ENCODE results near the gene ADRA2B.

Gene ADRA2B

DNA sequence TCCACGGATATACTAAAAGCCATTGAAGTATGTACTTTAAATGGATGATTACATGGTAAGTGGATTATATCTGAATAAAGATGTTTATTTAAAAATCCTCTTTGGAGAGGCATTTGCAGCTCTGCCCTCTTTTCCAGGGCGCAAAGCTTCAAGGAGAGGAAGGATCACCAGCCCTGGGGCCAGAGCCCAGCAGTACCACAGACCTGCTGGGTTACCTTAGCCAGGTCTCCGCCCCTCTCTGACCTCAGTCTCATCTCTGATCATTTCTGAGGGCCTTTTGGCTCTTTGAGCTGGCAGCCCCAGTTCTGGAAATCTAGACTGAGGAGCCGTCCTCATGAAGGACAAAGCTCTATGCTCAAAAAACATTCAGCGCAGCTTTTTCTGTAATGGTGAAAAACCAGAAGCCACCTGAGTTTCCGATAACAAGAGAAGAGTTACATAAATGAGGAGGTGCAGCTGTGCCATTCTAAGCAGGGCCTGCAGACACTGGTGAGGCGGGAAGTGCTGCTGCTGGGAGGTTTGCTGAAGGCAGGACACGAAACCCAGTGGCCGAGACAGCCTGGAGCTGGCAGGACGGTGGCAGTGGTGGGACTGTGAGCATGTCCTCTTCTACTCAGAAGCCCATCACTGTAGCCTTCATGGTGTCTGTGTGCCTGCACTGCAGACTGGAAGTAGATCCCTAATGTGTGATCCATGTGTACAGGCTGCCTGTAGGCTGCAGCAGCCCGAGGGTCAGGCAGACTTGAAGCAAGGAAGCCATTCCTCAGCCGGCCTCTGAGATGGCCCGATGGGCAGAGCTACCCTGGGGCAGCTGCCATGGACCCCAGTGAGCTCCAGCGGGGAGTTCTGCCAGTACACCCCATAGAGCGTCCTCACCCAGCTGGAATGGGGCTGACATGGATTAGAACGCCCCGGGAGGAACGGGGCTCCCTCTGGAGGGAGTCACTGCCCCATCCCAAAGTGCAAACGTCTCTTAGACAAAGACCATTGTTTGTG lies 27.7 kb downstream of the ADRA2B start:
- Histone ChIP-seq H3K4ac (ENCODE audit: low read depth in 1 of 2, low read length in 2 of 2) (no peak overlapping the region), H4K8ac (ENCODE audit: low read length) (no peak overlapping the region), H2AK5ac (ENCODE audit: low read length, severe bottlenecking) (no peak overlapping the region), H3K4me3 (ENCODE audit: insufficient read depth in 1 of 2, low read depth in 1 of 2, low read length in 2 of 2) (no peak overlapping the region), H2BK12ac (ENCODE audit: low read length in 2 of 2) (no peak overlapping the region), H3K27ac (ENCODE audit: low read length, poor library complexity, severe bottlenecking) (no peak overlapping the region), H3K79me1 (replicated peaks; ENCODE audit: low read length, poor library complexity, severe bottlenecking) (no peaks in the 10 kb centered on the region), H3K14ac (ENCODE audit: low read length in 2 of 2) (peak overlapping the region in 1 of 2 experiments; percentile 38), H3K9ac (ENCODE audit: low read length) (no peak overlapping the region), H2AFZ (ENCODE audit: low read depth, low read length) (no peak overlapping the region), H3K4me1 (ENCODE audit: control insufficient read depth, insufficient read depth, low read depth, low read length) (peaks cover 2% of the 10 kb centered on the region), H3K9me3 (ENCODE audit: control insufficient read depth, low read length) (no peaks in the 10 kb centered on the region), H4K91ac (ENCODE audit: low read length) (no peak overlapping the region), H3K36me3 (ENCODE audit: control insufficient read depth in 1 of 2, insufficient read depth in 2 of 2, low read depth in 1 of 2, low read length in 2 of 2) (no peaks in the 10 kb centered on the region), H3K23ac (ENCODE audit: low read length in 2 of 2) (no peak overlapping the region), H2BK120ac (ENCODE audit: low read depth, low read length) (no peak overlapping the region), H3K4me2 (ENCODE audit: low read length, poor library complexity, severe bottlenecking) (no peak overlapping the region), H2BK15ac (ENCODE audit: low read depth, poor library complexity, severe bottlenecking) (no peak overlapping the region), H3K18ac (ENCODE audit: low read depth in 1 of 2, low read length in 2 of 2) (no peak overlapping the region), H3K27me3 (ENCODE audit: control insufficient read depth in 1 of 2, insufficient read depth in 1 of 2, low read length in 2 of 2) (peaks cover 43 to 47% of the 10 kb centered on the region in 2 experiments), H2BK5ac (ENCODE audit: low read depth, low read length, poor library complexity, severe bottlenecking) (no peak overlapping the region)
- DNase-seq = no peak
- WGBS = 81% methylated on average over 15 of the region's 19 CpGs

- peaks cover 35% of the 10 kb centered on the region in 2 experiments for H3K27me3 ChIP-seq (ENCODE audit: control insufficient read depth in 1 of 2, insufficient read depth in 1 of 2, low read length in 2 of 2)
- 75% methylated on average over 2 of the region's 2 CpGs for WGBS
- no peak overlapping the region for H3K4me3 ChIP-seq (ENCODE audit: insufficient read depth in 1 of 2, low read depth in 1 of 2, low read length in 2 of 2)
- no peak overlapping the region for H2BK120ac ChIP-seq (ENCODE audit: low read depth, low read length)
- H2BK15ac ChIP-seq (ENCODE audit: low read depth, poor library complexity, severe bottlenecking) = no peak overlapping the region
- no peak overlapping the region for H2BK5ac ChIP-seq (ENCODE audit: low read depth, low read length, poor library complexity, severe bottlenecking)
- H2AK5ac ChIP-seq (ENCODE audit: low read length, severe bottlenecking) = no peak overlapping the region
- no peak overlapping the region for H3K4me2 ChIP-seq (ENCODE audit: low read length, poor library complexity, severe bottlenecking)
- H4K8ac ChIP-seq (ENCODE audit: low read length) = no peak overlapping the region
- no peak overlapping the region for H3K9ac ChIP-seq (ENCODE audit: low read length)
- no peak for DNase-seq
- H4K91ac ChIP-seq (ENCODE audit: low read length) = no peak overlapping the region
- H3K4me1 ChIP-seq (ENCODE audit: control insufficient read depth, insufficient read depth, low read depth, low read length) = peaks cover 2% of the 10 kb centered on the region
- H3K27ac ChIP-seq (ENCODE audit: low read length, poor library complexity, severe bottlenecking) = no peak overlapping the region
- H3K14ac ChIP-seq (ENCODE audit: low read length in 2 of 2) = no peak overlapping the region
- no peaks in the 10 kb centered on the region for H3K79me1 ChIP-seq (replicated peaks; ENCODE audit: low read length, poor library complexity, severe bottlenecking)
- H3K18ac ChIP-seq (ENCODE audit: low read depth in 1 of 2, low read length in 2 of 2) = no peak overlapping the region
- no peak overlapping the region for H3K4ac ChIP-seq (ENCODE audit: low read depth in 1 of 2, low read length in 2 of 2)
- H3K23ac ChIP-seq (ENCODE audit: low read length in 2 of 2) = no peak overlapping the region
- H3K9me3 ChIP-seq (ENCODE audit: control insufficient read depth, low read length) = no peaks in the 10 kb centered on the region
- no peaks in the 10 kb centered on the region for H3K36me3 ChIP-seq (ENCODE audit: control insufficient read depth in 1 of 2, insufficient read depth in 2 of 2, low read depth in 1 of 2, low read length in 2 of 2)
- H2AFZ ChIP-seq (ENCODE audit: low read depth, low read length) = no peak overlapping the region
- H2BK12ac ChIP-seq (ENCODE audit: low read length in 2 of 2) = no peak overlapping the region
These were observed 29.2 kb downstream of the ADRA2B start for GRCh38 chr2:96087130-96087529.

DNA sequence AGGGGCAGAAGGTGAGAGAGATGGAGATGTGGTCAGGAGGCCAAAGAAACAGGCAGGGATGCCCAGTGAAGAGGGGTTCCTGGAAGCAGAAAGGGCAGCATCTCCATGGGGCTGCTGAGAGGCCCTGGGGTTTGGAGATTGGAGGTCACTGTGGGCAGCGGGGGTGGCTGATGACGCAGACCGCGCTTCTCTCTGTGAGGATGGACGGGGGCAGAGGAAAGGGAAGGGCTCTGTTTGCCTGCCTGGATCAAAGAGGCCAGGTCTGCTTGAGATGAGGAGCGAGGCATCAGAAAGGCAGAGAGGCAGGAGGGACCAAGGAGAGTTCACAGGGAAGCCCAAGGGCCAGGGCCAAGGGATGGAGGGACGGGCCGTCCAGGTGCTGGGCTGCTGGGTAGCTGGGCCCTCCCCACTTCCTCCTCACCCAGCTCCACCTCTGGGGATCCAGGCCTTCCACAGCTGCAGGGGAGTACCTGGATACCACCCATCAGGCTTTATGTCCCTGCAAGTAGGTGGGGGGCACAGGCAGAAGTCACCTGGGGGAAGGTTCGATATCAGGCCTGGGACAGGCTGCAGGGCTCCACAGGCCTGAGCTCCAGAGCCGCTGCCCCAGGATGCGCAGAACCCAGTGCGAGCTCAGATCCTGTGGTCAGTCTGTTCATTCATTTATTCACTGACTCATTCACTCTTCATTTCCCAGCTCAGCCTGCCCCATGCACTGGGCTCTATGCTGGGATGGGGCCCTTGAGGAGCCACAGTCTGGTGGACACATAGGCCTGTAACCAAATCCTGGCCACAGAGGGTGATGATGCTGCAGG lies 30.6 kb downstream of the ADRA2B start:
- Histone ChIP-seq H3K9me3 (ENCODE audit: control insufficient read depth, low read length) (no peaks in the 10 kb centered on the region), H3K79me1 (replicated peaks; ENCODE audit: low read length, poor library complexity, severe bottlenecking) (no peaks in the 10 kb centered on the region), H2BK120ac (ENCODE audit: low read depth, low read length) (no peak overlapping the region), H2BK5ac (ENCODE audit: low read depth, low read length, poor library complexity, severe bottlenecking) (no peak overlapping the region), H2BK12ac (ENCODE audit: low read length in 2 of 2) (no peak overlapping the region), H3K14ac (ENCODE audit: low read length in 2 of 2) (no peak overlapping the region), H3K23ac (ENCODE audit: low read length in 2 of 2) (no peak overlapping the region), H2AFZ (ENCODE audit: low read depth, low read length) (no peak overlapping the region), H3K4me3 (ENCODE audit: insufficient read depth in 1 of 2, low read depth in 1 of 2, low read length in 2 of 2) (no peak overlapping the region), H3K27me3 (ENCODE audit: control insufficient read depth in 1 of 2, insufficient read depth in 1 of 2, low read length in 2 of 2) (peaks cover 22% of the 10 kb centered on the region in 2 experiments), H3K4me2 (ENCODE audit: low read length, poor library complexity, severe bottlenecking) (no peak overlapping the region), H3K4ac (ENCODE audit: low read depth in 1 of 2, low read length in 2 of 2) (no peak overlapping the region), H4K8ac (ENCODE audit: low read length) (no peak overlapping the region), H2AK5ac (ENCODE audit: low read length, severe bottlenecking) (no peak overlapping the region), H3K4me1 (ENCODE audit: control insufficient read depth, insufficient read depth, low read depth, low read length) (peaks cover 2% of the 10 kb centered on the region), H2BK15ac (ENCODE audit: low read depth, poor library complexity, severe bottlenecking) (no peak overlapping the region), H3K36me3 (ENCODE audit: control insufficient read depth in 1 of 2, insufficient read depth in 2 of 2, low read depth in 1 of 2, low read length in 2 of 2) (no peaks in the 10 kb centered on the region), H4K91ac (ENCODE audit: low read length) (no peak overlapping the region), H3K9ac (ENCODE audit: low read length) (no peak overlapping the region), H3K27ac (ENCODE audit: low read length, poor library complexity, severe bottlenecking) (no peak overlapping the region), H3K18ac (ENCODE audit: low read depth in 1 of 2, low read length in 2 of 2) (no peak overlapping the region)
- 98% methylated on average over 12 of the region's 12 CpGs for WGBS
- DNase-seq = no peak
